Measurements from ENCODE around the gene KMT2C.

The KMT2C gene

GRCh38 chr7:152103691-152104090 is 332.1 kb downstream of the KMT2C start:
- TF ChIP-seq CTCF (IDR thresholded peaks at IDR 0.05; ENCODE audit: low read depth, low read length): no peak
- no peak overlapping the region for H3K4me3 ChIP-seq (ENCODE audit: low read depth, low read length)

GRCh38 chr7:152103066-152103465 is 332.7 kb downstream of the KMT2C start:
- TF ChIP-seq CTCF (IDR thresholded peaks at IDR 0.05; ENCODE audit: low read depth, low read length): no peak
- no peak overlapping the region for H3K4me3 ChIP-seq (ENCODE audit: low read depth, low read length)

DNA sequence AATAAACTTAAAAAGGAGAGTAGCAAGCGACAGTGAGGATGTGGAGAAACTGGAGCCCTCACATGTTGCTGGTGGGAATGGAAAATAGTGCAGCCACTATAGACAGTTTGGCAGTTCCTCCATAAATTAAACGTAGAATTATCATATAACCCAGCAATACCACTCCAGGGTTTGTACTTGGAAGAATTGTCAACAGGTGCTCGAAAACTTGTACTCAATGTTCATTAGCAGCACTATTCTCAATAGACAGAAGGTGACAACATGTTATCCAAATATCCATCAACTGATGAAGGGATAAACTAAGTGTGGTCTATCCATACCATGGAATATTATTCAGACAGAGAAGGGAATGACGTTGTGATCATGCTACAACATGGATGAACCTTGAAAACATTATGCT is 338.5 kb downstream of the KMT2C start:
- no peak overlapping the region for H3K4me3 ChIP-seq (ENCODE audit: low read depth, low read length)
- TF ChIP-seq CTCF (IDR thresholded peaks at IDR 0.05; ENCODE audit: low read depth, low read length): no peak

- H3K4me3 ChIP-seq (ENCODE audit: low read depth, low read length): no peak overlapping the region
- TF ChIP-seq CTCF (IDR thresholded peaks at IDR 0.05; ENCODE audit: low read depth, low read length): no peak
Observed at GRCh38 chr7:152095771-152096170, 340.0 kb downstream of the KMT2C start.

GRCh38 chr7:152093717-152094116 is 342.1 kb downstream of the KMT2C start:
- no peak overlapping the region for H3K4me3 ChIP-seq (ENCODE audit: low read depth, low read length)
- no peak for TF ChIP-seq CTCF (IDR thresholded peaks at IDR 0.05; ENCODE audit: low read depth, low read length)

- no peak for TF ChIP-seq CTCF (IDR thresholded peaks at IDR 0.05; ENCODE audit: low read depth, low read length)
- no peak overlapping the region for H3K4me3 ChIP-seq (ENCODE audit: low read depth, low read length)
Observed at GRCh38 chr7:152090747-152091146, 345.1 kb downstream of the KMT2C start.

- H3K4me3 ChIP-seq (ENCODE audit: low read depth, low read length): no peak overlapping the region
- no peak for TF ChIP-seq CTCF (IDR thresholded peaks at IDR 0.05; ENCODE audit: low read depth, low read length)
Observed at GRCh38 chr7:152089183-152089582, 346.6 kb downstream of the KMT2C start.
